Measurements from ENCODE around the gene VWA3B.
"Not testable (repeated sequence)": the region's sequence is repeated elsewhere in the genome, so short reads cannot be mapped to it uniquely, and the experiment has no call there.

Gene VWA3B

DNA sequence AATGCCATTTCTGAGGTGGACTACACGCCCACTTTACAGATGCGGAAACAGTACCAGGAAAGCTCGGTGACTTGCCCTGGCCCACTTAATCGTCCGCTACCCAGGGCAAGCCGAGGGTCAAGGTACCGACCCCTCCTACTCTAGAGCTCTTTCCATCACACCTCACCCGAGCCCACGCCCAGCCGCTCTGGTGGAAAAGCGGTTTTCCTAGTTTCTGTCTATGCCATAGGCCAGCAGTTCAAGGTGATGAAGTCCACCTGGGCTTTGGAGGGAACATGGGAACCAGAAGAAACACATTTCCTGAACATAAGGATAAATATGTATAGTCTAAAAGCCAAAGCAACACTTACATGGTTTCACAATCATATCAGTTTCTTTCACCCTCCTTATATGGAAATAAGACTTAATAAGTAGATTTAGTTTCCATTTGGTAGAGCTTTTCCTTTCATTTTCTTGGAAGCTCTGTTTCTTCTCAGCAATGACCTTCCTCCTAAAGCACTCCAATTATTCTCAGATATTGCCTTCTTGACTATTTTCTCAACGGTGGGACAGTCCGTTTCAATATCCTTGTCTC lies 567 bp downstream of the VWA3B start:
- DNase-seq = no peak

DNA sequence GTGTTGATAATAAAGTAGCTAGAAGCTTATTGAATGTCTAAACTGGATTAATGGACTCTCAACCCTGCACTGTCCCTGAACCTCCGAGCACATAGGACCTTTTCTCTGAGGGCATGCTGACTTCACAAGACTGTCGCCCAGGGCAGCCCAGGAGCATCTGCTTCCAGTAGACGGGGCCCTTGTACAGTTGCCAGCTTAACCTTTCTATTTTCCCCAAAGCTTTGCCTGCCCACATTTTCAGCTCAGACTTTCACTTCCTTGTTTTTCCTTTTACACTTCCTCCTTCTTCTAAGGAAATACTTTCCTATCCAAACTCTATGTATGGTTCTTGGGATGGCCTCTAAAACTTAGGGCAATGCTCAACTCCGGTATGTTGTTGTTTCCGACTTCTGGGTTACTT lies 1.3 kb downstream of the VWA3B start:
- no peak for DNase-seq

- DNase-seq = no peak
Measured at GRCh38 chr2:98089941-98090340, 3.0 kb downstream of the VWA3B start.

DNA sequence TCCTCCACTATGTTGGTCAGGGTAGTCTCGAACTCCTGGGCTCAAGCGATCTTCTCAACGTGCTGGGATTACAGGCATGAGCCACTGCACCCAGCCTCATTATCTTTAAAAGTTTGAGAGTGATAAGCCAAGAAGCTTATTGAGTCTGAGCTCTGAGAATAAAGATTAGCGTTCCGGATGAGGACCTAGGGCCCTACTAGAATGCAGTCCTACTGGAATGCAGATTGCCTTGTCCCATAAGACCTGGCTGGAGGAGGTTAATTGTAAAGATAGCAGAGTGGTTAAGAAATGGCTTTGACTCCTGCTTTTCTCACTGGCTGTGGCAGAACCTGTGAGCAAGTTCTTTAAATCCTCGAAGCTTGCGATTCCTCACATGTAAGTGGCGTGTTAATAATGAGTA lies 4.0 kb downstream of the VWA3B start:
- no peak for DNase-seq

DNA sequence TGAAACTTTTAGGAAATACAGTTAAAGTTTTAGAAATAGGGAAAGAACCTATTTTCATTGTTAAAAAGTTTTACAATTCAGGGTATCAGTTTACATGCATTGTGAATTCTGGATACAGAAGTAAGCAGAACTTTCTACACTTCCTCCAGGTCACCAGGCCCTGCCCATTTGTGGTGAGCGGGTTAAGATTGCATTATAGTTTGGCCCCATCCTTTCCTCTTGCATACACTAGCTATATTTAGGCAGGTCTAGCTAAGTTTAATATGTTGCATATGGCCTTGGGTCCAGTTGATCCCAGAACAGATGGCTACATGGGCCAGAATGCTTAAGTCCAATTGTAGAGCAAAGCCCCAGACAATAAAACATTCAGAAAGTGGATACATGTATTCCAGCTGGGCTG lies 4.8 kb downstream of the VWA3B start:
- DNase-seq = no peak

DNA sequence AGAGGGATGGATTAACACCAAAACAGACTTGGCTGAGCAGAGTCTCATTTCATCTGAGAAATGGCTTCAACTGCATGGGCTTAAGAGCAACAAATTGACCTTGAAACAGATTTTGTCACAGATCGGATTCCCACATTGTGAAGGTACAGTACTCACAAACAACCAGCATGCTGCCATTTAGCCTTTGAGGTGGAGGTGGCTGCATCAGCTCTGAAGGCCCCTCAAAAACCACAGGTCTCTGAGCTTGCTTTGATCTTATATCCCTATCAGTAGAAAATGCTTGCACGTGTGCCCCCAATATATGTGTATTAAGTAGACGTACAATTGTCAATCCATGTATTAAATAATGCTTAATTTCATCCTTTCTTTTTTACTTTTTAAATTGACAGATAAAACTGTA lies 6.2 kb downstream of the VWA3B start:
- no peak for DNase-seq

GRCh38 chr2:98093611-98094010 lies 6.6 kb downstream of the VWA3B start:
- no peak for DNase-seq

GRCh38 chr2:98099939-98100743 lies 13.2 kb downstream of the VWA3B start:
- no peak for DNase-seq

DNA sequence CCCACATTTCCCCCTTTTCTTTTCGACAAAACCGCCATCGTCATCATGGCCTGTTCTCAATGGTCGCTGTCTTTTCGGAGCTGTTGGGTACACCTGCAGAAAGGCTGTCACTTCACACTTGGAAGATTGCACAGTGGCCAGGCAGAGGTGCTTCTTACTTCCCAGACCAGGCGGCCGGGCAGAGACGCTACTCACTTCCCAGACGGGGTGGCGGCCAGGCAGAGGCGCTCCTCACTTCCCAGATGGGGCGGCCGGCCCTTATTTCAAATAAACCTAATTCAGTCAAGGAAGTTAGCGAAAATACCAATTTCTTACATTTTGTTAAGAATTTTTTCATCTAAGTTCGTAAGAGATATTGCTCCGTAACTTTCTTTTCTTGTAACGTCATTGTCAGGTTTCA lies 15.3 kb downstream of the VWA3B start:
- DNase-seq = not testable (repeated sequence)

GRCh38 chr2:98102878-98103277 lies 15.9 kb downstream of the VWA3B start:
- no peak for DNase-seq

DNA sequence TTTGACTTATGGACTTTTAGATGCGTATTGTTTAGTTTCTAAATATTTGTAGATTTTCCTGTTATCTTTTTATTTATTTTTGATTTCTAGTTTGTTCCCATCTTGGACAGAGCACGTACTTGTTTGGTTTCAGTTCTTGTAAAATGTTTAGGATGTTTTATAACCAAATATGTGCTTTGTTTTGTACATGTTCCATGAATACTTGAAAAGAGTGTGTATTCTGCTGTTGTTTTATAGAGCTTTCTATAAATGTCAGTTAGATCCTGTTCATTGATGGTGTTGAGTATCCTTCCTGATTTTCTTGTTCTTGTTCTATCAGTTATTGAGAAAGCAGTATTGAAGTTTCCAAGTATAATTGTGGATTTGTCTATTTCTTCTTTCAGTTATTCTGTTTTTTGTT lies 21.1 kb downstream of the VWA3B start:
- DNase-seq = no peak

DNA sequence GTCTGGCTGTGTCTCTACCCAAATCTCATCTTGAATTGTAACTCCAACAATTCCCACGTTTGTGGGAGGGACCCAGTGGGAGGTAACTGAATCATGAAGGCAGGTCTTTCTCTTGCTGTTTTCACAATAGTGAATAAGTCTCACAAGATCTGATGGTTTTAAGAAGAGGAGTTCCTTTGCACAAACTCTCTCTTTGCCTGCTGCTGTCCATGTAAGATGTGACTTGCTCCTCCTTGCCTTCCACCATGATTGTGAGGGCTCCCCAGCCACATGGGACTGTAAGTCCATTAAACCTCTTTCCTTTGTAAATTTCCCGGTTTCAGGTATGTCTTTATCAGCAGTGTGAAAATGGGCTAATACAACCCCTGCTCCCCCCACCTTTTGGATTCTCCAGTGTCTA lies 23.8 kb downstream of the VWA3B start:
- DNase-seq = no peak

DNA sequence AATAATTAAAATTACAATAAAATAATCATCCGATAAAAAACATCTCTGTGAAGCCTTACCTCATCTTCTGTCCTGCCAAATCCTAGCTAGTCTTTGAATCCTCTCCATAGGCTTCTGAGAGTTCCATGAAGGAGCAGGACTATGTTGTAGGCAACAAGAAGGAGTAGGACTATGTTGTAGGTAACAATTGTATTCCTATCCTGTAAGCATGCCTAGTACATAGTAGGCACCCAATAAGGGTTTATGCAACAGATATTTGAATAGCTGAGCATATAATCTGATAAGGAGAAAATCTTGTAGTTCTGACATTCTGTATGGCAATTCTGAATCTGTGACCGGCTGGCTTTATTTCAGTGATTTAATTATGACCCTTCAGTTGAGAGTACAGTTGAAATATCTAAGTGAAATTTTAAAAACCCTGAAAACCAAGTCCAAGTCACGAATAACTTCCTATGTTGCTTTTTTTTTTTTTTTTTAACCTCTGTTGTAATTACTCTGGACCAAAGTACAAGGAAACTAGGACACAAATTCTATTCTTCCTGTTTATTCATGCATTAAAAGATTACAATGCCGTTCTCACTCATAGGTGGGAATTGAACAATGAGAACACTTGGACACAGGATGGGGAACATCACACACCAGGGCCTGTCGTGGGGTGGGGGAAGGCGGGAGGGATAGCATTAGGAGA lies 27.8 kb downstream of the VWA3B start:
- no peak for DNase-seq

- DNase-seq = no peak
Measured at GRCh38 chr2:98118161-98118560, 31.2 kb downstream of the VWA3B start.

DNA sequence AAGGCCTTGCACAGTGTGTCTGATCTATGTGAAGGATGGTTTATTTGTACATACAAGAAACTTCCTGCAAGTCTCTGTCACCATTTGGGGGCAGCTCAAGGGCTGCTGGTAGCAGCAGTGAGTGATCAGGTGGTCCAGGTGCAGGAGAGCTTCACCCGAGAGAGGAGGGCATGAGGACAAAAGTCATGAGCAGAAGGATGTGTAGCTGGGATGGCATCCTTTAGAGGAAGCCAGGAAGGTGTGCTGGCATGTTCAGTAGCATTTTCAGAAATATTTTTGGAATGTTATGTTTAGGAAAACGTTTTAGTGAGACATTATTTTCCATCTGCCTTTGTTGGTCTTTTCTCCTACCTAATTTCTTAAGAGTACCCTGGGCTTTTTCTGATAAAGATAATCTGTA lies 31.9 kb downstream of the VWA3B start:
- no peak for DNase-seq

- DNase-seq = no peak
Measured at GRCh38 chr2:98121149-98121548, 34.2 kb downstream of the VWA3B start.

DNA sequence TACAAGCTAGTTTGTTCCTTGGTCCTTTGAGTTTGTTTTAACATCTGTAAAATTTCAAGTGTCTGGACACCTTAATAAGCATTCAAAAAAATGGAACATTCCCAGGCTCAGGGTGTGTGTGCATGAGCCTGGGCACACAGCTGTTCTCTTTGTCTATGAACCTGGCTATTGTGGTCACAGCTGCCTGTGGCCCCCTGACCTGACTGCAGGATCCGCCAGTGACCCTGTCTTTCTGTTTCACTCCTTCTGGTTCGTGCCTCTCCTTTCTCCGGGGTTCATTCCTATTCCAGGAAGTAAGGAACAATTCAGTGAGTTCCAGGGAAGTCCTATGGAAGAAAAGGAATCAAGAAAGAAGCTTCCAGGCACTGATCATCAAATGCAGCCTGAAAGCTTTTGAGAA lies 35.6 kb downstream of the VWA3B start:
- no peak for DNase-seq

DNA sequence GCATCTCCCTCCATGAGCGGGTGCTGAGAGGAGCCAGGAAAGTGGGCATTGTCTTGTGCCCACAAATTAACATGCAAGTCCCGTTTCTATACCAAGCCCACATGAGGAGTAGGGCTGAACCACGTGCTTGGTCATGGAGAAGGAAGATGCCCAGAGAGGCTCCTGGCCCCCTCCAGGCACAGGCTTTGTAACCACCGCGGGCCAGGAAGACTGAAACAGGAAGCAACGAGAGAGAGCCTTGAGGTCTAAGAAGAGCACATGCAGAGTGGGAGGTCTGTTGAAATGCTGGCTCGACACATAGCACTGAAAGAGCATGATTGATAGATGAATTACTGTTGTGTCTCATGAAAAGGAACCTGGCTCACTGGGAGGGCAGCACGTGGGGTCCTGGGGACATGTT lies 36.3 kb downstream of the VWA3B start:
- DNase-seq = no peak

- DNase-seq = no peak
Measured at GRCh38 chr2:98126061-98126460, 39.1 kb downstream of the VWA3B start.

- no peak for DNase-seq
Measured at GRCh38 chr2:98127229-98127989, 40.4 kb downstream of the VWA3B start.

- DNase-seq = no peak
Measured at GRCh38 chr2:98128556-98129109, 41.7 kb downstream of the VWA3B start.

DNA sequence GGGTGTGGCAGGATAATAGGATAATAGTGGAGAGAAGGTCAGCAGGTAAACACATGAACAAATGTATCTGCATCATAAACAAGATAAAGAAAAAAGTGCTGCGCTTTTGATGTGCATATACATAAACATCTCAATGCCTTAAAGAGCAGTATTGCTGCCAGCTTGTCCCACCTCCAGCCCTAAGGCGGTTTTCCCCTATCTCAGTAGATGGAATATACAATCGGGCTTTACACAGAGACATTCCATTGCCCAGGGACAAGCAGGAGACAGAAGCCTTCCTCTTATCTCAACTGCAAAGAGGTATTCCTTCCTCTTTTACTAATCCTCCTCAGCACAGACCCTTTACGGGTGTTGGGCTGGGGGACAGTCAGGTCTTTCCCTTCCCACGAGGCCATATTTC lies 43.1 kb downstream of the VWA3B start:
- DNase-seq = not testable (repeated sequence)

Measured in SHP77 treated with DMSO at 0.1 percent for 48 hours (cell line).